ENCODE measurements around the gene PPP2R5C.

The PPP2R5C gene

DNA sequence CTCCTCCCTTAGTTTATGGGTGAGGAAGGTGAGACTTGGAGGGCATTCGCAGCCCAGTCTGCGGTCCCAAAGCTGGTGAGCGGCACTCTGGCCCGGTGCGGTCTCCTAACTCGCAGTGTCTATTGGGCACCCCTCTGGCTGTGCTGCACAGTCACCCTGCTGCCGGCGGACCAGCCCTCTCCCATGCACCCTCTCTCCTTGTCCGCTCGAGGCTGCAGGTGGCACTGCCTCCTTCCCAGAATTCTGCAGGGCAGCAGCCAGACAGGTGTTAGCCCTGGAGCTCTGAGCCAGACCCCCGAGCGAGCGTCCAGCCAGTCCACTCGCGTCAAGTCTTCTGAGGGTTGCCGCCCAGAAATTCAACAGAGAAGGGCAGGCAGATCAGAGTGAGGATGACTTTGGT is 146.1 kb downstream of the PPP2R5C start:
- Histone ChIP-seq H3K27me3 (ENCODE audit: low read depth) (no peaks in the 10 kb centered on the region), H3K4me3 (no peak overlapping the region), H3K4me1 (peaks cover 16% of the 10 kb centered on the region), H3K9me3 (no peaks in the 10 kb centered on the region), H3K36me3 (replicated peaks) (peaks cover 36% of the 10 kb centered on the region)
- no peak for DNase-seq (ENCODE audit: low spot score in 2 of 2)
- in situ Hi-C loops (cut with MboI; ENCODE audit: low sequenced_read_pairs): no loop called here

DNA sequence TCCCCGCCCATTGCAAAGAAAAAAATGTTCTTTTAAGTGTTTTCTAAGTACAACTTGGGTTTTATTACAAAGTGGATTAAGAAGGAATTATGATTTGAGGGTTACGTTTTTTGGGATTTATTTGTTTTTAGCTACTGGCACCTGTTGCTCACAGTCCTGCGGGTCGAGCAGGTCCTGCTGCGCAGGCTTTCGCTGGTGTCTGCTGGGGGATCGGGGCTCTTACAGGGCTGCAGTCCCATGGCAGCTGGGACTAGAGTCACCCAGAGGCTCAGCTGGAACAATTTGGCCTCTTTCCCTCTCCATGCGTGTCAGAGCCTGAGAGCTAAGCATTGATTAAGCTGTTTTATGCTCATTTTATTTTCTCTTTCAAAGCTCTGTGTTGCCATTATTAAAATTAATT is 147.3 kb downstream of the PPP2R5C start:
- H3K27me3 ChIP-seq (ENCODE audit: low read depth): no peaks in the 10 kb centered on the region
- peaks cover 35% of the 10 kb centered on the region for H3K36me3 ChIP-seq (replicated peaks)
- H3K9me3 ChIP-seq: no peaks in the 10 kb centered on the region
- DNase-seq (ENCODE audit: low spot score in 2 of 2): no peak
- no peak overlapping the region for H3K4me3 ChIP-seq
- H3K4me1 ChIP-seq: peaks cover 16% of the 10 kb centered on the region
- in situ Hi-C loops (cut with MboI; ENCODE audit: low sequenced_read_pairs): no loop called here

GRCh38 chr14:101909371-101910096 is 148.0 kb downstream of the PPP2R5C start:
- no peaks in the 10 kb centered on the region for H3K27me3 ChIP-seq (ENCODE audit: low read depth)
- H3K4me1 ChIP-seq: peaks cover 16% of the 10 kb centered on the region
- DNase-seq (ENCODE audit: low spot score in 2 of 2): peak; percentile 62 to 70
- peaks cover 30% of the 10 kb centered on the region for H3K36me3 ChIP-seq (replicated peaks)
- in situ Hi-C loops (cut with MboI; ENCODE audit: low sequenced_read_pairs): no loop called here
- H3K4me3 ChIP-seq: no peak overlapping the region
- H3K9me3 ChIP-seq: no peaks in the 10 kb centered on the region

- peaks cover 16% of the 10 kb centered on the region for H3K4me1 ChIP-seq
- H3K27me3 ChIP-seq (ENCODE audit: low read depth): no peaks in the 10 kb centered on the region
- no peak overlapping the region for H3K4me3 ChIP-seq
- no peak for DNase-seq (ENCODE audit: low spot score in 2 of 2)
- H3K36me3 ChIP-seq (replicated peaks): peaks cover 17% of the 10 kb centered on the region
- in situ Hi-C loops (cut with MboI; ENCODE audit: low sequenced_read_pairs): no loop called here
- no peaks in the 10 kb centered on the region for H3K9me3 ChIP-seq
Observed at GRCh38 chr14:101912841-101913240, 151.3 kb downstream of the PPP2R5C start.

DNA sequence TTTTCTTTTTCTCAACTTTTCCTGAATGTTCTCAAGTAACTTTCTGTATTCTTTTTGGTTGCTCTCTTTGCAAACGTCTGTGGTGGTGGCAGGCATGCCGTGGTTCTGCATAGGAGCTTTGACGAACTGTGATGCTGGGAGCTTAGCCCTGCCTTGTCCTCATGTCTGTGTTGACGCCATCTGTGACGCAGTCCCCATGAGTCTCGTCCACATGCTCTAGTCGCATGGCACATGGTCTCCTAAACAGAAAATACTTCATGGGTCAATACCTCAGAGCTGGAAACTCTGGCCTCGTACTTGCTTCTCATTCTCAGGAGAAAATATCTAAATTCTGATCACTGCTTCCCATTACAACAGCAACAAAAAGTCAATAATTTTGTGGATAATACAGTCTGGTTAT is 152.6 kb downstream of the PPP2R5C start:
- H3K9me3 ChIP-seq: no peaks in the 10 kb centered on the region
- in situ Hi-C loops (cut with MboI; ENCODE audit: low sequenced_read_pairs): no loop called here
- H3K4me3 ChIP-seq: no peak overlapping the region
- peaks cover 14% of the 10 kb centered on the region for H3K36me3 ChIP-seq (replicated peaks)
- peaks cover 13% of the 10 kb centered on the region for H3K4me1 ChIP-seq
- H3K27me3 ChIP-seq (ENCODE audit: low read depth): no peaks in the 10 kb centered on the region
- no peak for DNase-seq (ENCODE audit: low spot score in 2 of 2)

- Histone ChIP-seq H3K4me3 (no peak overlapping the region), H3K4me1 (no peaks in the 10 kb centered on the region), H3K27me3 (ENCODE audit: low read depth) (no peaks in the 10 kb centered on the region), H3K9me3 (no peaks in the 10 kb centered on the region), H3K36me3 (replicated peaks) (peaks cover 14% of the 10 kb centered on the region)
- in situ Hi-C loops (cut with MboI; ENCODE audit: low sequenced_read_pairs): no loop called here
- DNase-seq (ENCODE audit: low spot score in 2 of 2): no peak
Observed at GRCh38 chr14:101915871-101916815, 154.6 kb downstream of the PPP2R5C start.

DNA sequence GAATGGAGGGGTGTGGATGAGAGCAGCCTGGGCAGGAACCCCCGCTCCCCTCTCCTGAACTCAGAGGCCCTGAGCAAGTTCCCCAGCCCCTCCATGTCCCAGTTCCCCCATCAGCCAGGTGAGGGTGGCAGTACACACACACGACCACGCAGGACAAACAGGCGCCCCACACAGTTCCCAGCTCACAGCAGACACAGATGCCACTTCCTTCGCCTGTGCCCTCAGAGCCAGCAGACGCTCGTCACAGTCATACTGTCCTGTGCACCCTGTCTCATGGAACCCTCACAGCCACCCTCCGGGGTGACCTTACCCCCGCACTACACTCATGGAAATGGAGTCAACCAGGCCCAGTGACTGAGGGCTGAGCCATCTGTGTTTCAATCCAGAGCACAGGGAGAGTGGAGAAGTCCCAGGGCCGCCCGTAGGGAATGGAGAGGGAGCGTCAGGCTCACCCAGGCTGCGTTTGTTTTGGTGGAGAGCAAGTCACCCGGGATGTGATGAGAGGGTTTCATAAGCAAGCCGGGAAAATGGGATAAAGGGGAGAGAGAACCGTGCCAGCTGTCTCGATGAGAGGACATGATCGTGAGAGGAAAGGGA is 155.4 kb downstream of the PPP2R5C start:
- peaks cover 17% of the 10 kb centered on the region for H3K36me3 ChIP-seq (replicated peaks)
- in situ Hi-C loops (cut with MboI; ENCODE audit: low sequenced_read_pairs): no loop called here

DNA sequence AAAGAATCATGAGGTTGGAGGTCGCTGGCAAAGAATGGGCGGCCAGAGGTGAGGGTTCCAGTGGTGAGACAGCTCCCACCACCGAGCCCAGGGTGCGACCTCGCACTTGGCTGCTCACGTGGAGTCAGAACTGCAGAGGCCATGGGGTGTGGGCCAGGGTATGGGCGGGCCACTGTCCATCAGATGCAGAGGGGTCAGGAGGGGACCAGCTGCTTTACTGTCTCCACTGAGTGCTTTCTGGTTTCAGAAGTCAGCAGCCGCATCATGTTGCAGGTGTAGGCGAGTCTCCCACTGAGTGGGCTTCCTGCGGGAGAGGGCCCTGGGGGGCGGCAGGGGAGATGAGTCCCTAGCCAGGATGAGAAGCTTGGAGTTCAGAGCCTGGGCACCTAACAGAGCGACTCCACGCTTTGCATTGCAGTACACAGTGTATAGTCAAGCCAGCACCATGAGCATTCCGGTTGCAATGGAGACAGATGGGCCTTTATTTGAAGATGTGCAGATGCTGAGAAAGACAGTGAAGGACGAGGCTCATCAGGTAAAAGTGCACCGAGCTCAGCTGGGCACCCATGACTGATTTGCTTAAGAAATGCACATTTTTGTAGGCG is 156.0 kb downstream of the PPP2R5C start:
- Histone ChIP-seq H3K27me3 (ENCODE audit: low read depth) (no peaks in the 10 kb centered on the region), H3K4me1 (no peaks in the 10 kb centered on the region), H3K36me3 (replicated peaks) (peaks cover 14% of the 10 kb centered on the region), H3K9me3 (no peaks in the 10 kb centered on the region), H3K4me3 (no peak overlapping the region)
- in situ Hi-C loops (cut with MboI; ENCODE audit: low sequenced_read_pairs): no loop called here
- DNase-seq (ENCODE audit: low spot score in 2 of 2): no peak

More for the DNA sequence above, 155.4 kb downstream of the PPP2R5C start:
- no peak for DNase-seq (ENCODE audit: low spot score in 2 of 2)
- Histone ChIP-seq H3K9me3 (no peaks in the 10 kb centered on the region), H3K27me3 (ENCODE audit: low read depth) (no peaks in the 10 kb centered on the region), H3K4me1 (no peaks in the 10 kb centered on the region), H3K4me3 (no peak overlapping the region)

GRCh38 chr14:101918065-101918989 is 156.8 kb downstream of the PPP2R5C start:
- H3K36me3 ChIP-seq (replicated peaks): peaks cover 13% of the 10 kb centered on the region
- DNase-seq (ENCODE audit: low spot score in 2 of 2): no peak
- H3K4me3 ChIP-seq: no peak overlapping the region
- in situ Hi-C loops (cut with MboI; ENCODE audit: low sequenced_read_pairs): no loop called here
- no peaks in the 10 kb centered on the region for H3K9me3 ChIP-seq
- H3K27me3 ChIP-seq (ENCODE audit: low read depth): no peaks in the 10 kb centered on the region
- H3K4me1 ChIP-seq: no peaks in the 10 kb centered on the region

- no peak overlapping the region for H3K4me3 ChIP-seq
- H3K9me3 ChIP-seq: no peaks in the 10 kb centered on the region
- DNase-seq (ENCODE audit: low spot score in 2 of 2): no peak
- H3K4me1 ChIP-seq: peaks cover 6% of the 10 kb centered on the region
- in situ Hi-C loops (cut with MboI; ENCODE audit: low sequenced_read_pairs): no loop called here
- no peaks in the 10 kb centered on the region for H3K27me3 ChIP-seq (ENCODE audit: low read depth)
- peaks cover 6% of the 10 kb centered on the region for H3K36me3 ChIP-seq (replicated peaks)
Observed at GRCh38 chr14:101920271-101920670, 158.8 kb downstream of the PPP2R5C start.

DNA sequence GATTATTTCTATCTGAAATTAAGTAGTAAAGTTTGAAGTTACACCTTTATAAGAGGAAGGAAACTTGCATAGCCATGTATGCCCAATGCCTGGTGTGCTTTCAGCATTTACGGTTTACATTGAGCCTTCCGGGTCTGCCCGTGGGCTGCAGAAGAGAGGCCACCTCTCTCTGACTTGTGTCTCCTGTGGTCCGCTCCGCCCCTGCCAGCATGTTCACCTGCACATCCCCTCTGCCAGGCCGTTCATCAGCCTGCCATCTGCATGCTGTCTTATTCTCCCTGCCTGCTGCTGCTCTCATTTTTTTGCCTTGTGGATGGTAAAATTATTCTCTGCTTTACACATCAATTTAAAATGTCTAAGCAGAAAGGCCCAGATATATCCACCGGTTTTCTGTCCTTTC is 161.4 kb downstream of the PPP2R5C start:
- peaks cover 6% of the 10 kb centered on the region for H3K4me1 ChIP-seq
- H3K27me3 ChIP-seq (ENCODE audit: low read depth): no peaks in the 10 kb centered on the region
- in situ Hi-C loops (cut with MboI; ENCODE audit: low sequenced_read_pairs): no loop called here
- no peaks in the 10 kb centered on the region for H3K9me3 ChIP-seq
- H3K36me3 ChIP-seq (replicated peaks): peaks cover 6% of the 10 kb centered on the region
- DNase-seq (ENCODE audit: low spot score in 2 of 2): no peak
- H3K4me3 ChIP-seq: no peak overlapping the region

- H3K27me3 ChIP-seq (ENCODE audit: low read depth): no peaks in the 10 kb centered on the region
- no peak overlapping the region for H3K4me3 ChIP-seq
- H3K9me3 ChIP-seq: no peaks in the 10 kb centered on the region
- DNase-seq (ENCODE audit: low spot score in 2 of 2): no peak
- peaks cover 6% of the 10 kb centered on the region; the same call in 1 of the 2 replicates for H3K36me3 ChIP-seq (replicated peaks)
- H3K4me1 ChIP-seq: peaks cover 6% of the 10 kb centered on the region
- in situ Hi-C loops (cut with MboI; ENCODE audit: low sequenced_read_pairs): no loop called here
Observed at GRCh38 chr14:101925152-101925551, 163.6 kb downstream of the PPP2R5C start.

GRCh38 chr14:101926085-101926484 is 164.6 kb downstream of the PPP2R5C start:
- H3K4me3 ChIP-seq: no peak overlapping the region
- H3K36me3 ChIP-seq (replicated peaks): peaks cover 6% of the 10 kb centered on the region; the same call in 1 of the 2 replicates
- in situ Hi-C loops (cut with MboI; ENCODE audit: low sequenced_read_pairs): no loop called here
- no peaks in the 10 kb centered on the region for H3K9me3 ChIP-seq
- H3K27me3 ChIP-seq (ENCODE audit: low read depth): no peaks in the 10 kb centered on the region
- no peak for DNase-seq (ENCODE audit: low spot score in 2 of 2)
- peaks cover 6% of the 10 kb centered on the region for H3K4me1 ChIP-seq
